Psoas muscle (tissue), 8 donors: ENCODE measurements around the gene EPHA2. TPM values are rescaled to one million over a fixed set of nuclear protein-coding genes. Genes with fewer than 3 reads are reported as not detected.
"Not testable (repeated sequence)": the region's sequence is repeated elsewhere in the genome, so short reads cannot be mapped to it uniquely, and the experiment has no call there.

Source experiments
- ATAC-seq, 4 donors: fragments of 200-7000 bp; cut with Tn5 transposase; one replicate each; pipeline ENCODE4 v1.9.1; 2020; ENCODE audit warnings: moderate library complexity in 3 of 4, mild to moderate bottlenecking in 2 of 4
- DNase-seq, 2 donors: peaks; one replicate each; pipeline ENCODE4 v3.0.0-alpha.2; 2020
- H3K27ac ChIP-seq: fragments of 200-600 bp; one replicate; pipeline ENCODE4 v1.8.0; 2022
- H3K27me3 ChIP-seq, 3 donors: fragments of 200-600 bp in 1 of 3; one replicate each; pipeline versions ENCODE4 v1.6.1 to v1.8.0; 2013 to 2022; ENCODE audit warnings: low read length in 2 of 3, mild to moderate bottlenecking in 2 of 3, moderate library complexity in 1 of 3; ENCODE audit not compliant: insufficient read depth in 3 of 3
- H3K36me3 ChIP-seq, 2 donors: fragments of 200-600 bp in 1 of 2; one replicate each; pipeline versions ENCODE4 v1.6.1 to v1.8.0; 2013 to 2022; ENCODE audit warnings: low read depth in 1 of 2, mild to moderate bottlenecking in 1 of 2, moderate library complexity in 1 of 2; ENCODE audit not compliant: insufficient read depth in 1 of 2
- H3K4me1 ChIP-seq: fragments of 200-600 bp; one replicate; pipeline ENCODE4 v1.8.0; 2022
- H3K4me3 ChIP-seq: fragments of 200-600 bp; one replicate; pipeline ENCODE4 v1.8.0; 2022; ENCODE audit warnings: mild to moderate bottlenecking
- H3K9me3 ChIP-seq: fragments of 200-600 bp; one replicate; pipeline ENCODE4 v1.8.0; 2022
- CTCF ChIP-seq: fragments of 200-600 bp; IDR thresholded peaks from one replicate; pipeline ENCODE4 v1.8.0; 2022; ENCODE audit warnings: antibody characterized with exemption
- WGBS, 3 donors: extraction: QIAGEN DNeasy Blood & Tissue Kit; methylation state at CpG; one replicate each; pipeline versions ENCODE4 v1.1.6 to v1.1.7; 2013; 5-methylcytosine and 5-hydroxymethylcytosine counted together
- intact Hi-C, 2 donors: fragments of 100-400 bp; cut with DNase I; formaldehyde crosslinking; loops; one replicate each; pipeline versions ENCODE4 v1.11.0 to v1.14.2; 2022
- polyA plus RNA-seq, 3 donors: library from polyadenylated mRNA; stranded (reverse); fragments of 200-250 nt; gene quantifications; one replicate each; pipeline ENCODE4 v1.2.3, GENCODE V29; 2013
- total RNA-seq, 4 donors: library from RNA; stranded (reverse); fragmentation: NEBNext Ultra II Directional in 2 of 4; extraction: Animal tissue kit (Norgen Biotek cat#: 25700) in 2 of 4; gene quantifications; one replicate each; pipeline versions ENCODE4 v1.2.1 to v1.2.4, GENCODE V29; 2021 to 2023
- donor health status: healthy with polysubstance abuse.
- donor health status: DM: no; HTN: no; CAD: no; lungs with moderate emphysema.
- donor health status: Bipolar disorder and iron deficiency.
- donor health status: healthy.
- donor health status: DM: yes; HTN: yes; CAD: no.
- donor health status: DM: no; HTN: no; CAD: no.
- donor health status: DM: no; HTN: no; CAD: no.
- donor health status: DM: yes; HTN: yes; CAD: no.

EPHA2 gene
- total and polyA plus RNA-seq, 7 donors: 1.3 to 8.0 (median 3.2) TPM

DNA sequence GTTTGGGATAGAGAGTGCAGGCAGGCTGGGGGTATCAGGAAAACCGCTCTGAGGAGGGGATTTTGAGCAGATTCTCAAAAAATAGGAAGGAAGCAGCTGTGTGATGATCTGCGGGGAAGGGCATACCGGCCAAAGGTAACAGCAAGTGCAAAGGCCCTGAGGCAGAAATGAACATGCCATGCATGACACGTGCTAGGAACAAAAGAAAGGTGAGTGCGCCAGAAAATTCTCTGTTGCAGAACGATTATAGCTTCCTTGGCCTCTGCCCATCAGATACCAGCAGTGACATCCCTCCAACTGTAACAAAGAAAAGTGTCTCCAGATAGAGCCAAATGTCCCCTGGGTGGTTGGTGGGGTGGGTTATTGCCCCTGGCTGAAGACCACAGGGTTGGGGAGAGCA lies 45.4 kb downstream of the EPHA2 start:
- no peak overlapping the region for H3K4me3 ChIP-seq
- no peak overlapping the region for H3K27ac ChIP-seq
- TF ChIP-seq CTCF: no peak
- peaks cover 0 to 3% (median 0%) of the 10 kb centered on the region in 3 donors for H3K27me3 ChIP-seq
- H3K4me1 ChIP-seq: no peaks in the 10 kb centered on the region
- no peaks in the 10 kb centered on the region for H3K36me3 ChIP-seq
- no peak for DNase-seq
- no peak for ATAC-seq
- 82 to 90% (median 82%) methylated on average over 6 of the region's 6 CpGs for WGBS, 3 donors
- intact Hi-C loops: no loop called here
- H3K9me3 ChIP-seq: peaks cover 5% of the 10 kb centered on the region

GRCh38 chr1:16109571-16109970 lies 46.3 kb downstream of the EPHA2 start:
- ATAC-seq (no peak), DNase-seq (no peak)
- intact Hi-C loops: no loop called here
- H3K27me3 ChIP-seq: peaks cover 0 to 3% (median 0%) of the 10 kb centered on the region in 3 donors
- no peaks in the 10 kb centered on the region for H3K4me1 ChIP-seq
- no peaks in the 10 kb centered on the region for H3K36me3 ChIP-seq
- no peak overlapping the region for H3K4me3 ChIP-seq
- TF ChIP-seq CTCF: no peak
- 79 to 90% (median 83%) methylated on average over 1 of the region's 1 CpG for WGBS, 3 donors
- peaks cover 5% of the 10 kb centered on the region for H3K9me3 ChIP-seq
- H3K27ac ChIP-seq: no peak overlapping the region

DNA sequence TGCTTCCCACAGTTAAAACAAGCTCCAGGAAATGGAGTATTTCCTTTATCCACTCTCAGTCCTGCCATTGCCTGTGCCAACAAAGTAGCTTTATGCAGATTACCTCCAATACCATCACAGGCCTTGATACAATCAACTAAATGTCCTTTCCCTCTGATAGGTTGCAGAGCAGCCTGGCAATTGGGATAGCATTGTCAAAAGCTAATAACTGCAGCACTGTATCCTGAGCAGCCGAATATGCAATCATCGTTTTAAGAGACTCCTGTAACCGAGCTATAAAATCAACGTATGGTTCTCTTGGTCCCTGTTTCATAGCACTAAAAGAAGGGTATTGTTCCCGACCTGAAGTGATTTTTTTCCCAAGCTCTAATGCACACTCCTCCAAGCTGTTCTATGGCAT lies 48.8 kb downstream of the EPHA2 start:
- ATAC-seq, intact Hi-C loops, H3K27me3 ChIP-seq, H3K36me3 ChIP-seq, H3K4me1 ChIP-seq, H3K27ac ChIP-seq, H3K9me3 ChIP-seq, H3K4me3 ChIP-seq, DNase-seq: not testable (repeated sequence)
- WGBS, 3 donors: 56 to 64% (median 57%) methylated on average over 5 of the region's 5 CpGs

DNA sequence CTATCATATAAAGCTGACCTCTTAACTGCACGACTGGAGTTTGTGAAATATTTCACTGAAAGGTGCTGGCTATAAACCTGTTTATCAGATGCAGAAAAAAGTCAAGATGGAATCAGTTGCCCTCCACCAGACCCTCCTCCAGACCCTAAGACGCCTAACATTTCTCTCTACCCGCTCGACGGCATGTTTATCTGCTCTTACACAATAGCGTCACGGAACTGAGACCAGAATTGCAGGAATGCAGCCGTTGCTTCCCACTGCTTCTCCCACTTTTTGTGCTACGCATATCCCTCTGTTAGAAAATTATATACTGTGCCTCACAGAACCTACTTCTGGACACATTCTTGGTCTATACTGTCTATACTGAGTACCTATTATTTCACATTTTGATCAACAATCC lies 54.2 kb downstream of the EPHA2 start:
- TF ChIP-seq CTCF: no peak
- no peak overlapping the region for H3K27ac ChIP-seq
- 50 to 72% (median 52%) methylated on average over 9 of the region's 9 CpGs for WGBS, 3 donors
- DNase-seq (no peak), ATAC-seq (no peak)
- no peaks in the 10 kb centered on the region for H3K9me3 ChIP-seq
- H3K4me1 ChIP-seq: no peaks in the 10 kb centered on the region
- H3K4me3 ChIP-seq: no peak overlapping the region
- intact Hi-C loops: no loop called here
- H3K36me3 ChIP-seq: no peaks in the 10 kb centered on the region
- H3K27me3 ChIP-seq: peaks cover 0 to 3% (median 0%) of the 10 kb centered on the region in 3 donors

GRCh38 chr1:16099412-16099811 lies 56.5 kb downstream of the EPHA2 start:
- H3K4me1 ChIP-seq: no peaks in the 10 kb centered on the region
- WGBS, 3 donors: 96 to 100% (median 97%) methylated on average over 1 of the region's 1 CpG
- H3K27ac ChIP-seq: no peak overlapping the region
- H3K36me3 ChIP-seq: no peaks in the 10 kb centered on the region
- H3K4me3 ChIP-seq: no peak overlapping the region
- peaks cover 0 to 14% (median 3%) of the 10 kb centered on the region in 3 donors for H3K27me3 ChIP-seq
- H3K9me3 ChIP-seq: no peaks in the 10 kb centered on the region
- DNase-seq (no peak), ATAC-seq (no peak)
- intact Hi-C loops: no loop called here
- no peak for TF ChIP-seq CTCF
